ENCODE measurements around the gene USPL1. TPM values are rescaled to one million over a fixed set of nuclear protein-coding genes. Genes with fewer than 3 reads are reported as not detected.
"Not testable (repeated sequence)": the region's sequence is repeated elsewhere in the genome, so short reads cannot be mapped to it uniquely, and the experiment has no call there.

Gene USPL1
- total RNA-seq, 1 donor from 2014 or later, result 42.5 TPM

DNA sequence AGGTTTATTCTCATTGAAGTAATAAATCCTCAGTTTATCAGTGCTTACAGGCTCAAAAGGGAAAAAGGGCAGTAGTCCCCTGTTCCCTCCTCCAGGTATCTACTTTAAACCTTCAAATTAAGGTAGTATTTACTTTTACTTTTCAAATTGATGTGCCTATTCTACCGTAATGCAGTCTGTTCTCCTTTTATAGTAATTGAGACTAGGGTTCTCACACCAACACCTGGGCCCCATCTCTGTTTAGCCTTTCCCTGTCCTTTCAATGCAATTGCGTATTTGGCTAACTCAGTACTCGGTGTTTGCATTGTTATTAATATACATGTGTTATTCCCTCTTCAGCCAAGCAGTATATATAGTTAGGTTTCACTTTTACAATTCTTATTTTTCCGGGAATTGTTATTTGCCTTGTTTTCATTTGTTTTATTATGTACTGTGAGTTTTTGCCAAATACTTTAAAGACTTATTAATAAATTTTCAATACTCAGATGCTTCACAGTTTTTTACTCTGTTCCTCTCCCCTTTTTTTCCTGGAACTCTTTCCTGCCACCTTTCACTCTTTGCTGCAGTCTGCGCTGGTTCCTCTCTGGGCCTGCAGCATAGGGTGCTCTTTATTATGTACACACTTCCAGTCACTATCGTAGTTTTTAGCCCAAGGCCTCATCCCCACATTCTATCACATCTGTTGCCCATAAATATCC, 30.3 kb downstream of the USPL1 start:
- peaks cover 14% of the 10 kb centered on the region for H3K36me3 ChIP-seq
- no peaks in the 10 kb centered on the region for H3K9me3 Mint-ChIP-seq
- no peak overlapping the region for H3K27ac Mint-ChIP-seq

DNA sequence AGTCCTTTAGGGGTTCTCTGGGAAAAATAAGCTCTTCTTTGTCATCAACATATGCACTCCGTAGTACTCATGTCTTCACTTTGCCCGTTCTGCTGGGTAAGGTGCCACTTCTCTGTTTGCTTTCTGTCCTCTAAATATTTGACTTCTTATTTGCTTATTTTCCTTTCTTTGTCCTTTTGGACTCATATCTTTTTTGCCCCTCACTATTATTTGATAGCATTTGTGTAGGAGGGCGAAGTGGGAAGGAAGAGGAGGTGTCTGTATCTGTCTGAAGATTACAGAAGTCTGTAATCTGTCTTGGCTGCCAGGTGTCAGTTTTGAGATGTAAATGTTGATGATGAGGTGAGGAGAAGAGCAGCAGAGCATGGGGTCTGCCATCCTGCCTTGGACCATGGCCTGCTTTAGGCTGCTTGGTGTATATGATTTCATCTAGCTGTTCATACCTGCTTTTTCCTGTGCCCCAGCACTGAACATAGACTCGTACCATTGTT, 30.8 kb downstream of the USPL1 start:
- H3K4me2 ChIP-seq, result no peak overlapping the region
- H2AFZ ChIP-seq (replicated peaks), result no peak overlapping the region
- no peak overlapping the region for H3K9ac ChIP-seq
- peaks cover 24% of the 10 kb centered on the region for H3K36me3 Mint-ChIP-seq
- no peaks in the 10 kb centered on the region for H3K27me3 Mint-ChIP-seq (ENCODE audit: insufficient read depth, low read depth)
- no peak for DNase-seq (ENCODE audit: low spot score)
- H3K4me3 ChIP-seq, result no peak overlapping the region
- H3K9me3 Mint-ChIP-seq, result no peaks in the 10 kb centered on the region
- peaks cover 14% of the 10 kb centered on the region for H3K36me3 ChIP-seq
- peaks cover 4% of the 10 kb centered on the region for H3K4me1 Mint-ChIP-seq
- H3K4me3 Mint-ChIP-seq, result no peak overlapping the region
- no peak overlapping the region for H3K27ac ChIP-seq
- no peaks in the 10 kb centered on the region for H3F3A ChIP-seq (ENCODE audit: low read depth)
- H3K9me3 ChIP-seq (ENCODE audit: low read depth), result no peaks in the 10 kb centered on the region
- no peaks in the 10 kb centered on the region for H3K27me3 ChIP-seq
- H3K27ac Mint-ChIP-seq, result no peak overlapping the region
- no peaks in the 10 kb centered on the region for H3K4me1 ChIP-seq
- TF ChIP-seq EZH2 (IDR thresholded peaks at IDR 0.05) (no peak), EZH2phosphoT487 (IDR thresholded peaks at IDR 0.05) (no peak)
- TF ChIP-seq, protein P1, sequence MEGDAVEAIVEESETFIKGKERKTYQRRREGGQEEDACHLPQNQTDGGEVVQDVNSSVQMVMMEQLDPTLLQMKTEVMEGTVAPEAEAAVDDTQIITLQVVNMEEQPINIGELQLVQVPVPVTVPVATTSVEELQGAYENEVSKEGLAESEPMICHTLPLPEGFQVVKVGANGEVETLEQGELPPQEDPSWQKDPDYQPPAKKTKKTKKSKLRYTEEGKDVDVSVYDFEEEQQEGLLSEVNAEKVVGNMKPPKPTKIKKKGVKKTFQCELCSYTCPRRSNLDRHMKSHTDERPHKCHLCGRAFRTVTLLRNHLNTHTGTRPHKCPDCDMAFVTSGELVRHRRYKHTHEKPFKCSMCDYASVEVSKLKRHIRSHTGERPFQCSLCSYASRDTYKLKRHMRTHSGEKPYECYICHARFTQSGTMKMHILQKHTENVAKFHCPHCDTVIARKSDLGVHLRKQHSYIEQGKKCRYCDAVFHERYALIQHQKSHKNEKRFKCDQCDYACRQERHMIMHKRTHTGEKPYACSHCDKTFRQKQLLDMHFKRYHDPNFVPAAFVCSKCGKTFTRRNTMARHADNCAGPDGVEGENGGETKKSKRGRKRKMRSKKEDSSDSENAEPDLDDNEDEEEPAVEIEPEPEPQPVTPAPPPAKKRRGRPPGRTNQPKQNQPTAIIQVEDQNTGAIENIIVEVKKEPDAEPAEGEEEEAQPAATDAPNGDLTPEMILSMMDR (IDR thresholded peaks at IDR 0.05), result no peak
- H4K20me1 ChIP-seq (ENCODE audit: low read depth), result peaks cover 14% of the 10 kb centered on the region
- H3K79me2 ChIP-seq (ENCODE audit: low read depth), result peaks cover 14% of the 10 kb centered on the region

More for the DNA sequence above, 30.3 kb downstream of the USPL1 start:
- Histone ChIP-seq H3K79me2 (ENCODE audit: low read depth) (peaks cover 14% of the 10 kb centered on the region), H3K9ac (peak overlapping the region; percentile 11), H3K4me2 (no peak overlapping the region), H3K27ac (no peak overlapping the region), H3K27me3 (no peaks in the 10 kb centered on the region), H2AFZ (replicated peaks) (no peak overlapping the region), H3K4me1 (no peaks in the 10 kb centered on the region), H3K4me3 (no peak overlapping the region), H3K9me3 (ENCODE audit: low read depth) (no peaks in the 10 kb centered on the region), H4K20me1 (ENCODE audit: low read depth) (peaks cover 13% of the 10 kb centered on the region), H3F3A (ENCODE audit: low read depth) (no peaks in the 10 kb centered on the region)
- TF ChIP-seq EZH2 (IDR thresholded peaks at IDR 0.05) (no peak), EZH2phosphoT487 (IDR thresholded peaks at IDR 0.05) (no peak)
- TF ChIP-seq, protein P1 (IDR thresholded peaks at IDR 0.05), result no peak
- H3K36me3 Mint-ChIP-seq, result peaks cover 27% of the 10 kb centered on the region
- DNase-seq (ENCODE audit: low spot score), result no peak
- peaks cover 4% of the 10 kb centered on the region for H3K4me1 Mint-ChIP-seq
- no peaks in the 10 kb centered on the region for H3K27me3 Mint-ChIP-seq (ENCODE audit: insufficient read depth, low read depth)
- no peak overlapping the region for H3K4me3 Mint-ChIP-seq

DNA sequence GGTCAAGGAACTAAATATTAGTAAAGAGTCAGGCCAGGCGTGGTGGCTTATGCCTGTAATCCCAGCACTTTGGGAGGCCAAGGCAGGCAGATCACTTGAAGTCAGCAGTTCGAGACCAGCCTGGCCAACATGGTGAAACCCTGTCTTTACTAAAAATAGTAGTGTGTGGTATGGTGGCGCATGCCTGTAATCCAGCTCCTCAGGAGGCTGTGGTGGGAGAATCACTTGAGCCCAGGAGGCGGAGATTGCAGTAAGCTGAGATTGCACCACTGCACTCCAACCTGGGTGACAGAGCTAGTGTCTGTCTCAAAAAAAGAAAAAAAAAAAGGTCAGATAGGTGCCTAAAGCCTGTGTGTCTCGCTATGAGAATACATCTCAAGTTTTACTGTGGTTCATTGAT, 33.9 kb downstream of the USPL1 start:
- not testable (repeated sequence) for H3F3A ChIP-seq (ENCODE audit: low read depth); H3K4me2 ChIP-seq; H3K27me3 Mint-ChIP-seq (ENCODE audit: insufficient read depth, low read depth); H3K4me1 Mint-ChIP-seq; H3K27ac ChIP-seq; H3K9ac ChIP-seq; H3K4me3 ChIP-seq; H3K4me1 ChIP-seq; H3K36me3 ChIP-seq; H3K4me3 Mint-ChIP-seq; H2AFZ ChIP-seq (replicated peaks); H3K9me3 ChIP-seq (ENCODE audit: low read depth); DNase-seq (ENCODE audit: low spot score); H3K9me3 Mint-ChIP-seq; H3K27ac Mint-ChIP-seq; H3K27me3 ChIP-seq
- H3K36me3 Mint-ChIP-seq, result peaks cover 35% of the 10 kb centered on the region
- Histone ChIP-seq H4K20me1 (ENCODE audit: low read depth) (peaks cover 14% of the 10 kb centered on the region), H3K79me2 (ENCODE audit: low read depth) (peaks cover 14% of the 10 kb centered on the region)

DNA sequence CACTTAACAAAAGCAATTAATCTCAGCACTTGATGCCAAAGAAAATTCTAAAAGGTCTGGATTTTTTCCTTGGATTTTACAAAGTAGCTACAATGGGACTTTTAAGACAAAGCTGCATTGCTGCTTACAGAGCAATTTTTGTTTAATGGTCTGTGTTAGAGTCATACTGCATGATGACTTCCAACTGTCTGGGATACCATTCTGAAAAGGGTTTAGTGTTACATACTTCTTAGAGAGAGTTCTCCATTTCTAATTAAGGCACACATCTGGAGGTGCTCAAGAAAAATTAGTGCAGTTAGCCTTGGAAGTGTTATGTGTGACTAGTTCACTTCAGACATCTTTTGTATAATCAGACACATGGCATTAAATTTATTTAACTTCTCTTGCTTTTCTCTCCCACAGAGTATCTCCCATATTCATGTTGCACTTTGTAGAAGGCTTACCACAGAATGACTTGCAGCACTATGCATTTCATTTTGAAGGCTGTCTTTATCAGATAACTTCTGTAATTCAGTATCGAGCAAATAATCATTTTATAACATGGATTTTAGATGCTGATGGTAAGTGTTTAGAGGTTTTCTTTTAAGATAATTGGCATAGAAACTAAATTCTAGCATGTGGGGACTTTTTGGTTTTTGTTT, 35.1 kb downstream of the USPL1 start:
- Histone ChIP-seq H3K4me2 (no peak overlapping the region), H3F3A (ENCODE audit: low read depth) (no peaks in the 10 kb centered on the region), H3K27ac (no peak overlapping the region), H3K9me3 (ENCODE audit: low read depth) (no peaks in the 10 kb centered on the region), H3K9ac (no peak overlapping the region), H3K36me3 (peaks cover 4% of the 10 kb centered on the region), H3K27me3 (no peaks in the 10 kb centered on the region), H2AFZ (replicated peaks) (no peak overlapping the region), H3K4me3 (no peak overlapping the region), H4K20me1 (ENCODE audit: low read depth) (peaks cover 14% of the 10 kb centered on the region), H3K4me1 (no peaks in the 10 kb centered on the region), H3K79me2 (ENCODE audit: low read depth) (peaks cover 14% of the 10 kb centered on the region)
- Mint-ChIP-seq H3K27me3 (ENCODE audit: insufficient read depth, low read depth) (no peaks in the 10 kb centered on the region), H3K4me1 (peaks cover 8% of the 10 kb centered on the region), H3K36me3 (peaks cover 34% of the 10 kb centered on the region), H3K4me3 (no peak overlapping the region), H3K9me3 (no peaks in the 10 kb centered on the region), H3K27ac (no peak overlapping the region)
- DNase-seq (ENCODE audit: low spot score), result no peak
- no peak for TF ChIP-seq EZH2 (IDR thresholded peaks at IDR 0.05)
- TF ChIP-seq, protein P1 (IDR thresholded peaks at IDR 0.05), result no peak
- TF ChIP-seq EZH2phosphoT487 (IDR thresholded peaks at IDR 0.05), result no peak
